Brain microvascular endothelial cell (primary cell): ENCODE results near the gene SEZ6L.

ENCODE experiments used
- DNase-seq: peaks from one replicate; pipeline ENCODE4 v3.0.0-alpha.2; 2020
- H3K27ac ChIP-seq: fragments of 250-450 bp; sonication (Bioruptor Pico); 2 replicates; pipeline ENCODE4 v1.5.1; 2020; ENCODE audit warnings: mild to moderate bottlenecking, moderate library complexity
- H3K27me3 ChIP-seq: fragments of 250-450 bp; sonication (Bioruptor Pico); replicated peaks from 2 replicates; pipeline ENCODE4 v1.5.1; 2020; ENCODE audit warnings: mild to moderate bottlenecking
- H3K36me3 ChIP-seq: fragments of 250-450 bp; sonication (Bioruptor Pico); replicated peaks from 2 replicates; pipeline ENCODE4 v1.5.1; 2020; ENCODE audit warnings: mild to moderate bottlenecking
- H3K4me3 ChIP-seq: 2 replicates; pipeline ENCODE4 v1.5.1; 2011; ENCODE audit warnings: low read depth, mild to moderate bottlenecking, control low read depth, low read length, moderate library complexity
- in situ Hi-C: cut with HindIII; loops from 2 replicates; pipeline ENCODE4 v1.10.0; 2017; ENCODE audit warnings: low sequenced_read_pairs, low pct_ligation_motif_present
- TF ChIP-seq, protein P1 (sequence below): IDR thresholded peaks from 2 replicates; pipeline ENCODE4 v1.5.1; 2011; ENCODE audit warnings: low read depth, mild to moderate bottlenecking, moderate library complexity, low read length, control low read depth, inconsistent platforms; ENCODE audit errors: missing control alignments

Gene SEZ6L

DNA sequence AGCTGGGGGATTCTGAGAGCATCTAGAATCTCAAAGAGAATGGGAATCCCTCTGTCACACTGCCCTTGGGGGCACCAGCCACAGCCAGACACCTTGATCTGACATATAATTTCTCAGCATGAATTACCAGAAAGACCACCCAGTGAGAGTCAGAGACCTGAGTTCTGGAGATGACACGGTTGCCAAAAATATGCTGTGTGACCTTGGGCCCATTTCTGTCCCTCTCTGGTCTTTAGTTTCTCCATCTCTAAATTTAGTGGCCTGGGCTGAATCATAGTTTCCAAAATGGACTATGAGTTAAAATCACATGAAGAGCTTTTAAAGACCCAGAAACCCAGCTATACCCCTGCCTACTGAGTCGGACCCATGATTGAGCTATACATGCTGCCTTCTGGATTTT is 15.9 kb downstream of the SEZ6L start:
- no peak overlapping the region for H3K4me3 ChIP-seq
- no peaks in the 10 kb centered on the region for H3K27me3 ChIP-seq
- H3K27ac ChIP-seq = no peak overlapping the region
- in situ Hi-C loops = no loop called here
- no peak for DNase-seq
- TF ChIP-seq, protein P1, sequence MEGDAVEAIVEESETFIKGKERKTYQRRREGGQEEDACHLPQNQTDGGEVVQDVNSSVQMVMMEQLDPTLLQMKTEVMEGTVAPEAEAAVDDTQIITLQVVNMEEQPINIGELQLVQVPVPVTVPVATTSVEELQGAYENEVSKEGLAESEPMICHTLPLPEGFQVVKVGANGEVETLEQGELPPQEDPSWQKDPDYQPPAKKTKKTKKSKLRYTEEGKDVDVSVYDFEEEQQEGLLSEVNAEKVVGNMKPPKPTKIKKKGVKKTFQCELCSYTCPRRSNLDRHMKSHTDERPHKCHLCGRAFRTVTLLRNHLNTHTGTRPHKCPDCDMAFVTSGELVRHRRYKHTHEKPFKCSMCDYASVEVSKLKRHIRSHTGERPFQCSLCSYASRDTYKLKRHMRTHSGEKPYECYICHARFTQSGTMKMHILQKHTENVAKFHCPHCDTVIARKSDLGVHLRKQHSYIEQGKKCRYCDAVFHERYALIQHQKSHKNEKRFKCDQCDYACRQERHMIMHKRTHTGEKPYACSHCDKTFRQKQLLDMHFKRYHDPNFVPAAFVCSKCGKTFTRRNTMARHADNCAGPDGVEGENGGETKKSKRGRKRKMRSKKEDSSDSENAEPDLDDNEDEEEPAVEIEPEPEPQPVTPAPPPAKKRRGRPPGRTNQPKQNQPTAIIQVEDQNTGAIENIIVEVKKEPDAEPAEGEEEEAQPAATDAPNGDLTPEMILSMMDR = no peak
- no peaks in the 10 kb centered on the region for H3K36me3 ChIP-seq

DNA sequence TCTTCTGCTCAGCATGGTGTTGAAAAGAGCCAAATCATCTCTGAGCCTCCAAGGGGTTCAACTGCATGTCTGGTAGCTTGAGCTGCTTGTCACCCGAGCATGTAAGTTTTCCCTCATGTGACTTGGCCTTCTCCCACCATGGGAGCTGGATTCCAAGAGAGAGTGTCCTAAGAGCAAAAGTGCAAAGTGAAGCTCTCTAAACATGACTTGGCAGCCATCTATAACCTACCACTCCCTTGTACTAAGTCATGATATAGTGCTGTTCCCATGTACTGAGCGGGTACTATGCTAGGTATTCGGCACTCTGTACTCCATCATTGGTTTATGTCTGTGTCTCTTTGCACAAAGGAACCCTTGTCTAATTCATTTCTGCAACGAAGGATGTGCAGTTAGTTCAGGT is 19.1 kb downstream of the SEZ6L start:
- no peak for DNase-seq
- TF ChIP-seq, protein P1 = no peak
- Histone ChIP-seq H3K4me3 (no peak overlapping the region), H3K27me3 (no peaks in the 10 kb centered on the region), H3K36me3 (no peaks in the 10 kb centered on the region), H3K27ac (no peak overlapping the region)
- in situ Hi-C loops = no loop called here

DNA sequence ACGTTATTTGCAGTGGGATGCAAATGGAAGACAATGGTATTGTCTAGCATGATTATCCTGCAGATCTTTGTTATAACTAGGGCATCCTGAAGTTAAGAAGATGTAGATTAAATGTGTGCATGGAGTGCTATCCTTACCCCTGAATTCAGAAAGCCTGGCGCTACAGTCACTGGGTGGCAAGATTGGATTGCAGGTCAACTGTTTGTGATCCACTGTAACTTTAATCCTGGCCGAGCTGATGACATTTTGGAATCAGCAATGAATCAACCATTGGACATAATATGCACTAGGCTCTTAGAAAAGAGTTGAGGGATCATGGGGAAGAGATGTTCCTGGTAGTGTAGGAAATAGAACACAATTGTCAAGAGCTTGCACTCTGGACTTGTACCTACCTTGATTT is 25.1 kb downstream of the SEZ6L start:
- H3K27me3 ChIP-seq = no peaks in the 10 kb centered on the region
- H3K27ac ChIP-seq = no peak overlapping the region
- in situ Hi-C loops = no loop called here
- H3K4me3 ChIP-seq = no peak overlapping the region
- H3K36me3 ChIP-seq = no peaks in the 10 kb centered on the region
- DNase-seq = no peak
- TF ChIP-seq, protein P1 = no peak

DNA sequence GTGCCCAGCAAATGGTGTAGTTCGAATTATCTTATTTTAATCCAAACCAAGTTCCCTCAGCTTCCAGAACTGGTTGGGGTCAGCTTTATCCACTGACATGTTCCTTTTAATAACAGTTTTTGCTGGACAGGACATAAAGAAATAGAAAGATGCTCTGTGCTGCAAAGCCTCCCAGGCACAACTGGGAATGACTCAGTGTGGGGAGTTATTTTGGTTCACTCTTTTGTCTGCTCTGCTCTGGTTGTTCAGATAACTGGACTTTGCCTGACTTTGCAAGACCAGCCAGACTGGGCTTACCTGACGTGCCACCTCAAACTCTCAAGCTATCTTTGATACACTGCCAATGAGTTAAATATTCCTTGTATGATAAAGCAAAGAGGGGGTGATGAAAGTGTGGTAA is 25.6 kb downstream of the SEZ6L start:
- TF ChIP-seq, protein P1 = no peak
- H3K27ac ChIP-seq = no peak overlapping the region
- no peaks in the 10 kb centered on the region for H3K36me3 ChIP-seq
- H3K4me3 ChIP-seq = no peak overlapping the region
- DNase-seq = no peak
- H3K27me3 ChIP-seq = no peaks in the 10 kb centered on the region
- in situ Hi-C loops = no loop called here

DNA sequence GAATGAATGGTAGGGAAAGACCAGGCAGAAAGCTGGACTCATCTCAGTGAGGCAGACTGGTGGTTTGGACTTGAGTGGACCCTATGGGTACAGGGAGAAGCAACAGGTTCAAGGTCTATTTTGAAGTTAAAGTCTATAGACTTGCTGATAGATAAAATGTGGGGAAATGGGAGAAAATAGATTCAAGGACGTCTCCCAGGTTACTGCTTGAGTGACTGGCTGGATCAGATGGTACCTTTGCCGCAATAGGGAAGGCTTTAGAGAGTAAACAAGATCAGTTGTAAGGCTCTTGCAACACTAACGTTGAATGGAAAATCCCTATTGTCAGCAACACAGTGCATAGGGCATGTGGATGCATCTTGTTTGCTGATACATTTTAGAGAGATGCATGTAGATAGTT is 27.4 kb downstream of the SEZ6L start:
- H3K27ac ChIP-seq = no peak overlapping the region
- no peak overlapping the region for H3K4me3 ChIP-seq
- DNase-seq = no peak
- H3K36me3 ChIP-seq = no peaks in the 10 kb centered on the region
- no peaks in the 10 kb centered on the region for H3K27me3 ChIP-seq
- TF ChIP-seq, protein P1 = no peak
- in situ Hi-C loops = no loop called here

DNA sequence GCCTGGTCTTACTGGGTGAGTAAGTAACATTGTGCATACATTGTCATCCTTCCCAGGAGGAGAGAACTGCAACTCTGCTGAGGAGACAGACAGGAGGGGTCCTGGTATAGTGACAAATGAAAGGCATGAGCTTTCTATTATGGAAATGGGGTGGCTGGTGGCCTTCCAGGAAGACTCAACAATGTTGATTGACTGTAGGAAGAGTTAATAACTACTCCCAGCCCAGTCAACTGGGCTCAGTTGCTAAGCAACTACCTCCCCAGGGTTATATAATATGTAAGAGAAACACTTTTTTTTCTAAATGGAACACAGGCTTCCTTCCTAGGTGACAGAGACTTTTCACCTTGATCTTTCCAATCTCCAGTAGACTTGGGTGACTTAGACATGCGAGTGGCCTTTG is 28.2 kb downstream of the SEZ6L start:
- no peaks in the 10 kb centered on the region for H3K36me3 ChIP-seq
- H3K27ac ChIP-seq = no peak overlapping the region
- no peaks in the 10 kb centered on the region for H3K27me3 ChIP-seq
- no peak overlapping the region for H3K4me3 ChIP-seq
- in situ Hi-C loops = no loop called here
- TF ChIP-seq, protein P1 = no peak
- no peak for DNase-seq
